Fibroblast of lung (primary cell): ENCODE data around the gene RIMKLA.

Experiments used
- EZH2 ChIP-seq: IDR thresholded peaks from 2 replicates; pipeline ENCODE4 v1.5.1; 2012; ENCODE audit warnings: low read length, control low read depth, mild to moderate bottlenecking; ENCODE audit errors: missing control alignments
- TF ChIP-seq, protein P1 (sequence below), 2 donors: IDR thresholded peaks in 1 of 2; conservative IDR thresholded peaks in 1 of 2; 1 replicate in 1 of 2; 2 replicates in 1 of 2; pipeline ENCODE4 v1.5.1; 2011 to 2012; ENCODE audit warnings: low read length in 2 of 2, control low read depth in 1 of 2, inconsistent platforms in 1 of 2, low read depth in 1 of 2, mild to moderate bottlenecking in 1 of 2

DNA sequence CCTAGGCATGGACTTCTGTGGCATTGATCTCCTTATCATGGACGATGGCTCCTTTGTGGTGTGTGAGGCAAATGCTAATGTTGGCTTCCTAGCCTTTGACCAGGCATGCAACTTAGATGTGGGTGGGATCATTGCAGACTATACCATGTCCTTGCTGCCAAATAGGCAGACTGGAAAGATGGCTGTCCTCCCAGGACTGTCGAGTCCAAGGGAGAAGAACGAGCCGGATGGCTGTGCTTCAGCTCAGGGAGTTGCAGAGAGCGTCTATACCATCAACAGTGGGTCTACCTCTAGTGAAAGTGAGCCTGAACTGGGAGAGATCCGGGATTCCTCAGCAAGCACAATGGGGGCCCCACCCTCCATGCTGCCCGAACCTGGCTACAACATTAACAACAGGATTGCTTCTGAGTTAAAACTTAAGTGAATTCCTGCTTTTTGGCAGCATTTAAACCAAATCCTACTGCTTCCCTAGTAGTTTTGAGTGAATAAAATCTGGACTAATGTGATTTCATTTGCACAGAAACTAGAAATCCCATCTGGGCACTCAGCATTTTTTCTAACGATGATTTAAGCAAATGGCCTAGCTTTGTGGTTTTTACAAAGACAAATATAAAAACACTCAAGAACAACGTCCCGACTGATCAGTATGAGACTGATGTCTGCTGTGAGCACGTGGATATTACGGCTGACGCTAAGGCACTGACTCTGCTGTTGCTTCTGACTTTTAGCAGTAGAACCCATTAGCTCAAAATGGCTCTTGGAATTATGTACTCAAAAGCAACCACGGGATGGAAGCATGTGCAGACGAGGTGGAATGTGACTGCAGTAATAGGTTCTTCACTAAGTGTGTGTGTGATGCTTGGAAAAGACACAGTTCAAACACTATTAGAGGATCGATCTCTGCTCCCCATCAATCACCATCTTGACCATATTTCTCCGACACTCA, 34.2 kb downstream of the RIMKLA start:
- TF ChIP-seq, protein P1, sequence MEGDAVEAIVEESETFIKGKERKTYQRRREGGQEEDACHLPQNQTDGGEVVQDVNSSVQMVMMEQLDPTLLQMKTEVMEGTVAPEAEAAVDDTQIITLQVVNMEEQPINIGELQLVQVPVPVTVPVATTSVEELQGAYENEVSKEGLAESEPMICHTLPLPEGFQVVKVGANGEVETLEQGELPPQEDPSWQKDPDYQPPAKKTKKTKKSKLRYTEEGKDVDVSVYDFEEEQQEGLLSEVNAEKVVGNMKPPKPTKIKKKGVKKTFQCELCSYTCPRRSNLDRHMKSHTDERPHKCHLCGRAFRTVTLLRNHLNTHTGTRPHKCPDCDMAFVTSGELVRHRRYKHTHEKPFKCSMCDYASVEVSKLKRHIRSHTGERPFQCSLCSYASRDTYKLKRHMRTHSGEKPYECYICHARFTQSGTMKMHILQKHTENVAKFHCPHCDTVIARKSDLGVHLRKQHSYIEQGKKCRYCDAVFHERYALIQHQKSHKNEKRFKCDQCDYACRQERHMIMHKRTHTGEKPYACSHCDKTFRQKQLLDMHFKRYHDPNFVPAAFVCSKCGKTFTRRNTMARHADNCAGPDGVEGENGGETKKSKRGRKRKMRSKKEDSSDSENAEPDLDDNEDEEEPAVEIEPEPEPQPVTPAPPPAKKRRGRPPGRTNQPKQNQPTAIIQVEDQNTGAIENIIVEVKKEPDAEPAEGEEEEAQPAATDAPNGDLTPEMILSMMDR (conservative IDR thresholded peaks at IDR 0.05 in 1 of 2, IDR thresholded peaks at IDR 0.05 in 1 of 2; ENCODE audit: low read depth in 1 of 2, low read length in 2 of 2): no peak
- no peak for TF ChIP-seq EZH2
